A204.1 (cell line): ENCODE measurements around the gene GDF11.

Experiments
- FAIRE-seq: peaks from 2 replicates; lab custom pipeline; 2012; peaks lifted over from hg19 to GRCh38; lab: Jason Lieb, UNC

GDF11 gene

DNA sequence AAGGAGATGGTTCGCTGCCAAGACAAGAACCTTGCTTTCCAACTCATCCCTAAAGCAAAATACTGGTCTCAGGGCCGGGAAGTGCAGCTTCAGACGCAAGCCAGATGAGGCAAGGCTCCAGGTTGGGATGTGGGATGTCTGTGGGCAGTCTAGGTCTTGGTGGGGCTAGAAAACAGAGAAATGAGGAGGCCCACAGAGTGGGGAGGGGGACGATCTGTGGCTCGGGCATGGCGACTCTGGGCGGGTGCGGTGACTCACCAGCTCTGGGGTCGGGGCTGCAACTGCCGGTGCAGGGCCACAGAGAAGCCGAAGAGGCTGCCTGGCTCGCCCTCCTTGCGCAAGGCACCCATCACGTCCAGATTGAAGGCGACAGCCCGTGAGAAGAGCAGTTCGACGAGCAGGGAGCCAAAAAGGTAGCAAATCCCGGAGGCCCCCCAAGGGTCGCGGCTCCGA is 35.7 kb upstream of the GDF11 start:
- no peak for FAIRE-seq

GRCh38 chr12:55707841-55708694 is 34.9 kb upstream of the GDF11 start, which contains the start of gene ITGA7:
ITGA7 (minus strand) TSS chr12:55707904; CDS start chr12:55707682, 222 bp downstream.
- no peak for FAIRE-seq

DNA sequence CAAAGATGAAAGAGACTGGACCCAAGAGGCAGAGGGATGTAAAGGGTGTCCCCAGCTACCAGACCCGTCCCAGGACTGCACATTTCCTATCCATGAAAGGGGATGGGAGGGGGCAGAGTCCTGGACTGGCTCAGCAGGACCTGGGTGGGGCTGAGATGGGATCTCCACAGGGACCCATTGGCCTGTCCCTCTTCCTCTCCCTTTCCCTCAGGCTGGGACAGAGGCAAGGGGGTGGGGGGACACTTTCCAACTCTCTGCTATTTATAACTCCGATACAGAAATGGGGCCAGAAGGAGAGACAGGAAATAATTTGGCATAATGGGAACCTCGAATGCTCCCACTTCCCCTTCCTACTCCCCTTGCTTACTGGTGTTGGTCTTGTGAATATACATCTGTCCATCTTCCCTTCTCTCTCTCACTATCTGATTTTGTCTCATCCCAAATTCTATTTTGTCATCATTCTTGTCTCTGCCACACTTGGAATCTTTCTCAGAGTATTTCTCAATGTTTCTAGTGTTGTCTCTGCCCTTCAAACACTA is 34.2 kb upstream of the GDF11 start:
- FAIRE-seq, result no peak

- no peak for FAIRE-seq
These were observed 31.0 kb upstream of the GDF11 start for GRCh38 chr12:55711786-55712553.

DNA sequence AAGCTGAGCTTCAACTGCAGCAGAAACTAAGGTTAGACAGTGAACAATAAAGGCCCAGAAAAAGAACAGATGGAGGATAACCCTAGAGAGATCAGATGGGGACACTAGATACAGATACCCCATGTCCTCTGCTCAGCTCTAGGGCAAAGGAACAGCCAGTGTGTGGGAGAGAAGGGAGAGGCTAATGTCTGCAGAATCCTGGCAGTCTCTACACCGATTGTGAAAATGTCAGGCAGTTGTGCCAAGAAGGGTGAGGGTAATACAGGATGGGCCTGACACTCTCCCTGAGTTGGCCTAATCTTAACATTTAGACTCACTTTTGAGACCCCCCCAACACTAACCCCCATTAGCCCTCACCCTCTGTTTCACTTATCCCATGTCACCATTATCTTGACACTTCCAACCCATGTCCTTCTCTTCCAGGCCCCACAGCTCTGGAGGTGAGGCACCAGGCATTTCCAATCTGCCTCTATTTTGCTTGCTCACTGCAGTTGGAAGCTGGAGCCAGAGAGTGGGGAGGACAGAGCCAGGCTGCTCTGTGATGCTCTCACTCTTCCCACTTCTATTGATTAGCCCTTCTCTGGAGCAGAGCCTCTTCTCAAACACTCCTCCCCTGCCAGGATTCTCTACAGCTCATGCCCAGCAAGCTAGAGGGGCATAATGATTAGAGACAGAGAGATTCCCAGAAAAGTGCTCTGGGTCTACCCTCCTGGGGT is 30.1 kb upstream of the GDF11 start:
- no peak for FAIRE-seq

DNA sequence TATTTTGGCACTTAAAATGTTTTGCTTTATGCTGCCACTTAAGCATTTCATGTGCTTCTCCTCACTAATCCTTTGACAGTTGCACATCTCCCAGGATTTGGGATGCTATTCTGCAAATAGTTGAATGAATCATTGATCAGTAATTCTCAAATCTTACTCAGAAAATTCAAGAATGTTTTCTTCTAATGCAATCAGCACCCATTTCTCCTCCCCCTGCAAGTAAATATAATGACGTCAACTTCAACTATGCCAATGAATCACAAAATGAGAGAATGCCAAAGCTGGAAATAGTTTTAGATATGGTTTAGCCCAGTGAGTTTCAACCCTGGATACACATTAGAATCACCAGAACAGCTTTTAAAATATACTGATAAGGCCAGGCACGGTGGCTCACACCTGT is 29.2 kb upstream of the GDF11 start:
- no peak for FAIRE-seq

DNA sequence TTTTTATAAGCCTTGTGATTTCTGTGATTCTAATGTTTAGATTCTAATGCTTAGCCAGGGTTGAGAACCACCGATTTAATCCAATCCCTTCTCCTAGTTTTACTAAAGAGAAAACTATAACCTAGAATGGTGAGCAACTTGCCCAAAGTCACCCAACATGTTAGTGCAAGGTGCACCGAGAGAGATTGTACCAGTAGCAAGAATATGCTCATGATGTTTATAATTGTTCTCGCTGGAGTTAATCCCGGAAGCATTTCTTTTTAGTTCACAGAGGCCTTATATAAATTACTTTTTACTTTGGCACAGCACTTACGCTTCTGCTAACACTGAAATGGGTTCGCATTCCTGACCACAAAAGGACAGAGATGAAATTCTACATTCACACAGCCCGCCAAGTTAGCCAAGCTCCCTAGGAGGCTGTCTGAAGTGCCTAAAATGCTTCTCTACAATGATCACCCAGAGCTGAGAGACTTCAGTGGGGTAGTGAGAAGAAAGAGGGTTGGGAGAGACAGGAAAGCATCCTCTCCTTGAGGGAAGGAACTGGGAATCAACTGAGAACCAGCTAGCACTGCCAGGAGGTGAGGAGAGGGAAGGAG is 27.7 kb upstream of the GDF11 start:
- no peak for FAIRE-seq

- no peak for FAIRE-seq
These were observed 26.9 kb upstream of the GDF11 start, which contains the start of gene BLOC1S1 for GRCh38 chr12:55715833-55716581. BLOC1S1 (plus strand) TSS chr12:55716046; CDS start chr12:55716052, 6 bp downstream.

- no peak for FAIRE-seq
These were observed 26.4 kb upstream of the GDF11 start for GRCh38 chr12:55716582-55716957.

GRCh38 chr12:55717011-55718007 is 25.6 kb upstream of the GDF11 start:
- no peak for FAIRE-seq

DNA sequence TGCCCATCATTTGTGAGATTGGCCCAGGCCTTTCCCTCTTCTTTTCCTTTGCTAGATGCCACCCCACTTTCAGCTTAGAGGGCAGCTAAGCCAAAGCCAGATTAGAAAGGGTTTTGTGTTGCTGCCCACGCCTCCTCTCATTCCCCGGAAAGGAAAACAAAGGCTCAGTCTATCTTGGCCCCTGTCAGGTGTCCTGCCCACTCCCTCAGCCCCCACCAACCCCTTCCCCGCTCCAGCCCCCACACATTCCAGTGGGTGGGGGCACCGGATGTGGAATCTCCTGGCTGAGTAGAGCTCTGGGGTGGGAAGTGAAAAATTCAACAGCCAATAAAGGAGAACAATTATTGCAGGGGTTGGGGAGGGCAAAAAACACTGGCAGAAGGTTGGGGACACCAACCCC is 24.9 kb upstream of the GDF11 start:
- no peak for FAIRE-seq

- FAIRE-seq, result no peak
These were observed 24.2 kb upstream of the GDF11 start for GRCh38 chr12:55718624-55719275.

DNA sequence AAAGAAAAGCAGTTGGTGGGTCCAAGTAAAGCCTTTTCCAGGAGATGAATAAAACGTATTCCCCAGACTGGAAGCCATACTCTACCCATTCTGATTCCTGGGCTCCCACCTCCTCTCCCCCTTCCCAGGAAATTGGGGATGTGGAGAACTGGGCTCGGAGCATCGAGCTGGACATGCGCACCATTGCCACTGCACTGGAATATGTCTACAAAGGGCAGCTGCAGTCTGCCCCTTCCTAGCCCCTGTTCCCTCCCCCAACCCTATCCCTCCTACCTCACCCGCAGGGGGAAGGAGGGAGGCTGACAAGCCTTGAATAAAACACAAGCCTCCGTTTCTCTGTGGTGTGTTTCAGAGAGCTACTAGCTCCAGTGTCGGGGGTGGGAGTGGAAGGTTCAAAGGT is 23.6 kb upstream of the GDF11 start:
- no peak for FAIRE-seq

DNA sequence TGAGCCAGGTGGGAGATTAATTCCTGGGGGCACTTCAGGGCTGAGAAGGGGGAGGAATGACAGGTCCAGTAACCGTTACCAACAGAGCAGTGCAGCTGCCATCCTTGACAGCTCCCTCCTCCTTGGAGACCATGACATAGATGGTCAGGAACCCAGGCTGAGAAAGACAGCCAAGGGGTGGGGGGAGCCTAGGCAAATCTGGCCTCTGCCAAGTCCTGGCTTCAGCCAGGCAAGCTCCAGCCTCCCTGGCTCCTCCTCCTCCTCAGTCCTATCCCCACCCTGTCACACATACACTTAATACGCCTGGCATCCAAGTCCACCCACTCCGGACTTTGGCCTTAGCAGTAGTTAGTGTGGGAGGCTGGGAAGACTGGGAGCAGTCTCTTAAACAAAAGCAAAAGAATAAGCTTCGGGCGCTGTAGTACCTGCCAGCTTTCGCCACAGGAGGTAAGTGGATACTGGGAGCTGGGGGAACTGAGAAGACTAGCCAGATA is 22.8 kb upstream of the GDF11 start, which contains the start of gene RDH5:
RDH5 (plus strand) TSS at position 323 of the 494 bp plus-strand sequence. CDS start 792 bp downstream, outside the sequence.
- no peak for FAIRE-seq

- FAIRE-seq, result no peak
These were observed 22.0 kb upstream of the GDF11 start for GRCh38 chr12:55720894-55721444.

GRCh38 chr12:55721601-55722213 is 21.2 kb upstream of the GDF11 start:
- FAIRE-seq, result no peak

DNA sequence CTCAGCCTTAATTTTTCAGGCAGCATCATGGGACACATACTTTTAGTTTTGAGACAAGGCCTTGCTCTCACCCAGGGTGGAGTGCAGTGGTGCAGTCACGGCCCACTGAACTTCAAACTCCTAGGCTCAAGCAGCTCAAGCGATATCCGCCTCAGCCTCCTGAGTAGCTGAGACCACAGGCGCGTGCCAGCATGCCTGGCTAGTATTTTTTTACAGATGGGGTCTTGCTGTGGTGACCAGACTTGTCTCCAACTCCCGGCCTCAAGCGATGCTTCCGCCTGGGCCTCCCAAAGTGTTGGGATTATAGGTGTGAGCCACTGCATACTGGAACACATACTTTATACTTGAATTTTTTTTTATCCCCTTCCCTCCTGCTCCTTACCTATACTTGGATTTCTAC is 20.0 kb upstream of the GDF11 start:
- FAIRE-seq, result no peak

DNA sequence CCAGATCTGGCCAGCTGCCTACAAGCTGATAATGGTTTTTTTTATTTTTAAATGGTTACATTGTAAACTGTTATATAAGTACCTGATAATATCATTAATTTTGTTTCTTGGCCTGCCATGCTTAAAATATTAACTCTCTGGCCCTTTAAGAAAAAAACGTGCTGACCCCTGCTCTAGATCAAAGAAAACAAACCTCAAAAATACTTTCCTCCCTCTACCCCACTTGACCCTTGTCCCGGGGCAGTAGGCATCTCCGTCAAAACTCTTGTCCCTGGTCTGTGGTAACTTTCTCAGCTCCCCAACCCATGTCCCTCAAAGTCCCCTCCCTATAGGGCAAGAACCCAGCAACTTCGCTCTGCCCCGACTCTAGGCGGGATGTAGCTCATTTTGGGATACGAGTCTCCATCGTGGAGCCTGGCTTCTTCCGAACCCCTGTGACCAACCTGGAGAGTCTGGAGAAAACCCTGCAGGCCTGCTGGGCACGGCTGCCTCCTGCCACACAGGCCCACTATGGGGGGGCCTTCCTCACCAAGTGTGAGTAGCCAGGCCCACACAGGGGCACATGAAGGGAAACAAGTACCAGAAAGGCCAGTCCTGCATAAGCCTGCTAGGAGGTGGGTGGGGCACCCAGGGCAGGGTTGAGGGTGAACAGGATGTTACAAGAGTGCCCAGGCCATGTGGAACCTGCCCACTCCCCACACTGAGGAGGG is 19.3 kb upstream of the GDF11 start:
- FAIRE-seq, result no peak
